ENCODE data around the gene STAT3. TPM values are rescaled to one million over a fixed set of nuclear protein-coding genes. Genes with fewer than 3 reads are reported as not detected.

Gene STAT3
- total and polyA plus RNA-seq, 2 of the 13 experiments (the other 11 are each of a cell fraction or from before 2014, with no cell fraction given), result 61.8 to 62.4 TPM

DNA sequence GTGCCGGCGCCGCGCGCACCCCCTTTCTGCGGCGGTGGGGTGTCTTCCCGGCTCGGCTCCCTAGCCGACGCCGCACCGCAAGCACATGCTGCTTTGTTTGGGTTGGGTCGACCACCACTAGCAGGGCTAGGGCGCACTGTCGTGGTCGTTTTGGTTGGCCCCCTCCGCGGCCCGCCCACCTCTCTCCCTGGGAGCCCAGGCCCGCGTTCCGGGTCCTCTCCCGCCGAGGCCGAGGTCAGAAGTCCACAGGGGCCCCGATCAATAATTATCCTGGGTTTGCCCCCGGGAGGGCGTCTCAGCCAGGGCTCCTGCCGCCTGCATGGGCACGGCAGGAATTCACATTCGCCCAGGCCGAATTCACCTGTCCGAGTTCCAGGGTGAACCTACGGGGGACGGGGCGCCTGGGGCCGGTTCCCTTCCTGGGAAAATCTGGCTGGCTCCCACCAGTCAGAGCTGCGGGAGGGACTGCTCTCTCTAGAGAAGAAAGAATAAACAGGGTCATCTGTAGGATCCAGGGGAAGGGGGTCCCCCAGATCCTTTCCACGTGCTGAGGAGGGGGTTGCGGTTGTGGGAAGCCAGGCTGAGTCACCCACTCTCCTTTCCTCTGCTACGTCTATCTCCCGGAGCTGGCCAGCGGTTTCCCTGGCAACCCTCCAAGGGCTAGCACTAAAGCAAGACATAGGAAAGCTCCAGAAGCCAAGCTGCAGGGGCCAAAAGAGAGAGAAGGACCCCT lies 111.5 kb downstream of the STAT3 start (continued):
- TF ChIP-seq ZNF746 (CRISPR knock-in tag; IDR thresholded peaks at IDR 0.05) (peak; percentile 89), SALL2 (CRISPR knock-in tag; IDR thresholded peaks at IDR 0.05) (peak; percentile 89), ZNF441 (CRISPR knock-in tag; IDR thresholded peaks at IDR 0.05; ENCODE audit: borderline replicate concordance) (peak; percentile 79), ZBTB8A (CRISPR knock-in tag; IDR thresholded peaks at IDR 0.05; ENCODE audit: borderline replicate concordance, low read depth) (peak; percentile 81; the same call in 1 of the 2 replicates), ZNF484 (CRISPR knock-in tag; IDR thresholded peaks at IDR 0.05; ENCODE audit: borderline replicate concordance, low read depth) (no peak), CBX1 (IDR thresholded peaks at IDR 0.05; ENCODE audit: low read depth) (no peak), ZNF292 (CRISPR knock-in tag; IDR thresholded peaks at IDR 0.05; ENCODE audit: borderline replicate concordance, low read depth) (peak; percentile 17; the same call in 1 of the 2 replicates), ISL2 (CRISPR knock-in tag; IDR thresholded peaks at IDR 0.05) (peak; percentile 84), ZNF737 (CRISPR knock-in tag; IDR thresholded peaks at IDR 0.05; ENCODE audit: borderline replicate concordance) (0 out of 2 replicates have a peak, but pooled peaks have one; percentile 38), ARNTL (CRISPR knock-in tag; IDR thresholded peaks at IDR 0.05) (peak; percentile 73), HOXA3 (CRISPR knock-in tag; IDR thresholded peaks at IDR 0.05) (peak; percentile 84), SAP130 (CRISPR knock-in tag; IDR thresholded peaks at IDR 0.05; ENCODE audit: low read depth) (peak; percentile 72), KLF6 (CRISPR knock-in tag; IDR thresholded peaks at IDR 0.05) (0 out of 2 replicates have a peak, but pooled peaks have one; percentile 51), SMYD3 (CRISPR knock-in tag; IDR thresholded peaks at IDR 0.05) (no peak), ZFP36 (IDR thresholded peaks at IDR 0.05; ENCODE audit: borderline replicate concordance, low read depth, low read length, partially characterized antibody) (no peak), MAFF (IDR thresholded peaks at IDR 0.05; ENCODE audit: low read depth, low read length) (no peak), SETDB1 (CRISPR knock-in tag; IDR thresholded peaks at IDR 0.05; ENCODE audit: borderline replicate concordance) (no peak), RBAK (CRISPR knock-in tag; IDR thresholded peaks at IDR 0.05) (no peak)
- TF ChIP-seq, protein P1, sequence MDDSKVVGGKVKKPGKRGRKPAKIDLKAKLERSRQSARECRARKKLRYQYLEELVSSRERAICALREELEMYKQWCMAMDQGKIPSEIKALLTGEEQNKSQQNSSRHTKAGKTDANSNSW (CRISPR knock-in tag; IDR thresholded peaks at IDR 0.05; ENCODE audit: borderline replicate concordance), result peak; percentile 44; the same call in 1 of the 2 replicates
- TF ChIP-seq, protein P2, sequence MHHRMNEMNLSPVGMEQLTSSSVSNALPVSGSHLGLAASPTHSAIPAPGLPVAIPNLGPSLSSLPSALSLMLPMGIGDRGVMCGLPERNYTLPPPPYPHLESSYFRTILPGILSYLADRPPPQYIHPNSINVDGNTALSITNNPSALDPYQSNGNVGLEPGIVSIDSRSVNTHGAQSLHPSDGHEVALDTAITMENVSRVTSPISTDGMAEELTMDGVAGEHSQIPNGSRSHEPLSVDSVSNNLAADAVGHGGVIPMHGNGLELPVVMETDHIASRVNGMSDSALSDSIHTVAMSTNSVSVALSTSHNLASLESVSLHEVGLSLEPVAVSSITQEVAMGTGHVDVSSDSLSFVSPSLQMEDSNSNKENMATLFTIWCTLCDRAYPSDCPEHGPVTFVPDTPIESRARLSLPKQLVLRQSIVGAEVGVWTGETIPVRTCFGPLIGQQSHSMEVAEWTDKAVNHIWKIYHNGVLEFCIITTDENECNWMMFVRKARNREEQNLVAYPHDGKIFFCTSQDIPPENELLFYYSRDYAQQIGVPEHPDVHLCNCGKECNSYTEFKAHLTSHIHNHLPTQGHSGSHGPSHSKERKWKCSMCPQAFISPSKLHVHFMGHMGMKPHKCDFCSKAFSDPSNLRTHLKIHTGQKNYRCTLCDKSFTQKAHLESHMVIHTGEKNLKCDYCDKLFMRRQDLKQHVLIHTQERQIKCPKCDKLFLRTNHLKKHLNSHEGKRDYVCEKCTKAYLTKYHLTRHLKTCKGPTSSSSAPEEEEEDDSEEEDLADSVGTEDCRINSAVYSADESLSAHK (CRISPR knock-in tag; IDR thresholded peaks at IDR 0.05; ENCODE audit: borderline replicate concordance), result 0 out of 2 replicates have a peak, but pooled peaks have one; percentile 24
- TF ChIP-seq, protein P3, sequence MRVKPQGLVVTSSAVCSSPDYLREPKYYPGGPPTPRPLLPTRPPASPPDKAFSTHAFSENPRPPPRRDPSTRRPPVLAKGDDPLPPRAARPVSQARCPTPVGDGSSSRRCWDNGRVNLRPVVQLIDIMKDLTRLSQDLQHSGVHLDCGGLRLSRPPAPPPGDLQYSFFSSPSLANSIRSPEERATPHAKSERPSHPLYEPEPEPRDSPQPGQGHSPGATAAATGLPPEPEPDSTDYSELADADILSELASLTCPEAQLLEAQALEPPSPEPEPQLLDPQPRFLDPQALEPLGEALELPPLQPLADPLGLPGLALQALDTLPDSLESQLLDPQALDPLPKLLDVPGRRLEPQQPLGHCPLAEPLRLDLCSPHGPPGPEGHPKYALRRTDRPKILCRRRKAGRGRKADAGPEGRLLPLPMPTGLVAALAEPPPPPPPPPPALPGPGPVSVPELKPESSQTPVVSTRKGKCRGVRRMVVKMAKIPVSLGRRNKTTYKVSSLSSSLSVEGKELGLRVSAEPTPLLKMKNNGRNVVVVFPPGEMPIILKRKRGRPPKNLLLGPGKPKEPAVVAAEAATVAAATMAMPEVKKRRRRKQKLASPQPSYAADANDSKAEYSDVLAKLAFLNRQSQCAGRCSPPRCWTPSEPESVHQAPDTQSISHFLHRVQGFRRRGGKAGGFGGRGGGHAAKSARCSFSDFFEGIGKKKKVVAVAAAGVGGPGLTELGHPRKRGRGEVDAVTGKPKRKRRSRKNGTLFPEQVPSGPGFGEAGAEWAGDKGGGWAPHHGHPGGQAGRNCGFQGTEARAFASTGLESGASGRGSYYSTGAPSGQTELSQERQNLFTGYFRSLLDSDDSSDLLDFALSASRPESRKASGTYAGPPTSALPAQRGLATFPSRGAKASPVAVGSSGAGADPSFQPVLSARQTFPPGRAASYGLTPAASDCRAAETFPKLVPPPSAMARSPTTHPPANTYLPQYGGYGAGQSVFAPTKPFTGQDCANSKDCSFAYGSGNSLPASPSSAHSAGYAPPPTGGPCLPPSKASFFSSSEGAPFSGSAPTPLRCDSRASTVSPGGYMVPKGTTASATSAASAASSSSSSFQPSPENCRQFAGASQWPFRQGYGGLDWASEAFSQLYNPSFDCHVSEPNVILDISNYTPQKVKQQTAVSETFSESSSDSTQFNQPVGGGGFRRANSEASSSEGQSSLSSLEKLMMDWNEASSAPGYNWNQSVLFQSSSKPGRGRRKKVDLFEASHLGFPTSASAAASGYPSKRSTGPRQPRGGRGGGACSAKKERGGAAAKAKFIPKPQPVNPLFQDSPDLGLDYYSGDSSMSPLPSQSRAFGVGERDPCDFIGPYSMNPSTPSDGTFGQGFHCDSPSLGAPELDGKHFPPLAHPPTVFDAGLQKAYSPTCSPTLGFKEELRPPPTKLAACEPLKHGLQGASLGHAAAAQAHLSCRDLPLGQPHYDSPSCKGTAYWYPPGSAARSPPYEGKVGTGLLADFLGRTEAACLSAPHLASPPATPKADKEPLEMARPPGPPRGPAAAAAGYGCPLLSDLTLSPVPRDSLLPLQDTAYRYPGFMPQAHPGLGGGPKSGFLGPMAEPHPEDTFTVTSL (CRISPR knock-in tag; IDR thresholded peaks at IDR 0.05; ENCODE audit: borderline replicate concordance), result peak; percentile 53; the same call in 1 of the 2 replicates
